SK-N-SH treated with all-trans-retinoic acid at 6 μM for 48 hours (cell line): ENCODE measurements around the gene SLC24A4.

Source experiments
- ATAC-seq: fragments of 200-7000 bp; cut with Tn5 transposase; 3 replicates; pipeline ENCODE4 v1.9.1; 2020; ENCODE audit warnings: mild to moderate bottlenecking, moderate library complexity
- ARNTL ChIP-seq: fragments of 450-650 bp; formaldehyde crosslinking; IDR thresholded peaks from 2 replicates; pipeline ENCODE4 v1.5.0; 2020; ENCODE audit warnings: low read depth, mild to moderate bottlenecking, moderate library complexity, borderline replicate concordance
- BACH2 ChIP-seq: fragments of 250-450 bp; sonication (Bioruptor Pico); IDR thresholded peaks from 2 replicates; pipeline ENCODE4 v1.9.0; 2021; ENCODE audit warnings: mild to moderate bottlenecking, borderline replicate concordance
- CSDC2 ChIP-seq: fragments of 250-450 bp; sonication (Bioruptor Pico); IDR thresholded peaks from 2 replicates; pipeline ENCODE4 v1.5.0; 2020; ENCODE audit warnings: mild to moderate bottlenecking, moderate library complexity
- ESRRG ChIP-seq: fragments of 250-450 bp; sonication (Bioruptor Pico); IDR thresholded peaks from 2 replicates; pipeline ENCODE4 v1.6.1; 2021; ENCODE audit warnings: mild to moderate bottlenecking
- GLIS3 ChIP-seq: fragments of 250-450 bp; sonication (Bioruptor Pico); IDR thresholded peaks from 2 replicates; pipeline ENCODE4 v1.5.0; 2020; ENCODE audit warnings: mild to moderate bottlenecking, moderate library complexity
- ISL1 ChIP-seq: fragments of 250-450 bp; sonication (Bioruptor Pico); IDR thresholded peaks from 2 replicates; pipeline ENCODE4 v2.1.2; 2022; ENCODE audit warnings: mild to moderate bottlenecking, moderate library complexity
- OSR1 ChIP-seq: fragments of 250-450 bp; sonication (Bioruptor Pico); IDR thresholded peaks from 2 replicates; pipeline ENCODE4 v1.8.0; 2022; ENCODE audit warnings: moderate library complexity, mild to moderate bottlenecking, inconsistent platforms
- POU6F1 ChIP-seq: fragments of 250-450 bp; sonication (Bioruptor Pico); IDR thresholded peaks from 2 replicates; pipeline ENCODE4 v1.8.0; 2021; ENCODE audit warnings: low read depth, mild to moderate bottlenecking, moderate library complexity, borderline replicate concordance
- PPARA ChIP-seq: fragments of 250-450 bp; sonication (Bioruptor Pico); IDR thresholded peaks from 2 replicates; pipeline ENCODE4 v1.5.0; 2020; ENCODE audit warnings: mild to moderate bottlenecking, borderline replicate concordance
- RARB ChIP-seq: fragments of 250-450 bp; sonication (Bioruptor Pico); IDR thresholded peaks from 2 replicates; pipeline ENCODE4 v1.8.0; 2021; ENCODE audit warnings: mild to moderate bottlenecking, moderate library complexity
- SNAI2 ChIP-seq: fragments of 250-450 bp; sonication (Bioruptor Pico); IDR thresholded peaks from 2 replicates; pipeline ENCODE4 v1.5.0; 2020; ENCODE audit warnings: mild to moderate bottlenecking, moderate library complexity
- TOX ChIP-seq: fragments of 250-450 bp; sonication (Bioruptor Pico); IDR thresholded peaks from 2 replicates; pipeline ENCODE4 v1.8.0; 2021; ENCODE audit warnings: mild to moderate bottlenecking, moderate library complexity, borderline replicate concordance
- ZC3H10 ChIP-seq: fragments of 250-450 bp; sonication (Bioruptor Pico); IDR thresholded peaks from 2 replicates; pipeline ENCODE4 v1.5.1; 2021; ENCODE audit warnings: mild to moderate bottlenecking, moderate library complexity
- ZFP3 ChIP-seq: fragments of 250-450 bp; sonication (Bioruptor Pico); IDR thresholded peaks from 2 replicates; pipeline ENCODE4 v1.5.0; 2020; ENCODE audit warnings: mild to moderate bottlenecking, moderate library complexity
- ZFP30 ChIP-seq: fragments of 450-650 bp; formaldehyde crosslinking; IDR thresholded peaks from 2 replicates; pipeline ENCODE4 v1.5.0; 2022; ENCODE audit warnings: mild to moderate bottlenecking, moderate library complexity
- ZNF565 ChIP-seq: fragments of 450-650 bp; formaldehyde crosslinking; conservative IDR thresholded peaks from 2 replicates; pipeline ENCODE4 v1.5.0; 2020; ENCODE audit warnings: low read depth, mild to moderate bottlenecking, moderate library complexity
- ZNF70 ChIP-seq: fragments of 450-650 bp; formaldehyde crosslinking; IDR thresholded peaks from 2 replicates; pipeline ENCODE4 v1.5.0; 2020; ENCODE audit warnings: mild to moderate bottlenecking, moderate library complexity
- ZNF8 ChIP-seq: fragments of 450-650 bp; formaldehyde crosslinking; IDR thresholded peaks from 2 replicates; pipeline ENCODE4 v1.5.0; 2020; ENCODE audit warnings: mild to moderate bottlenecking, moderate library complexity
- TF ChIP-seq, protein P1 (sequence below): fragments of 250-450 bp; sonication (Bioruptor Pico); IDR thresholded peaks from 2 replicates; pipeline ENCODE4 v1.8.0; 2020; ENCODE audit warnings: mild to moderate bottlenecking, moderate library complexity, borderline replicate concordance
- TF ChIP-seq, protein P2 (sequence below): fragments of 250-450 bp; sonication (Bioruptor Pico); IDR thresholded peaks from 2 replicates; pipeline ENCODE4 v1.5.1; 2020; ENCODE audit warnings: low read depth, mild to moderate bottlenecking, moderate library complexity
- TF ChIP-seq, protein P3 (sequence below): fragments of 250-450 bp; sonication (Bioruptor Pico); IDR thresholded peaks from 2 replicates; pipeline ENCODE4 v1.5.0; 2020; ENCODE audit warnings: mild to moderate bottlenecking, moderate library complexity
- TF ChIP-seq, protein P4 (sequence below): fragments of 250-450 bp; sonication (Bioruptor Pico); IDR thresholded peaks from 2 replicates; pipeline ENCODE4 v1.5.1; 2021; ENCODE audit warnings: mild to moderate bottlenecking, moderate library complexity

SLC24A4 gene

DNA sequence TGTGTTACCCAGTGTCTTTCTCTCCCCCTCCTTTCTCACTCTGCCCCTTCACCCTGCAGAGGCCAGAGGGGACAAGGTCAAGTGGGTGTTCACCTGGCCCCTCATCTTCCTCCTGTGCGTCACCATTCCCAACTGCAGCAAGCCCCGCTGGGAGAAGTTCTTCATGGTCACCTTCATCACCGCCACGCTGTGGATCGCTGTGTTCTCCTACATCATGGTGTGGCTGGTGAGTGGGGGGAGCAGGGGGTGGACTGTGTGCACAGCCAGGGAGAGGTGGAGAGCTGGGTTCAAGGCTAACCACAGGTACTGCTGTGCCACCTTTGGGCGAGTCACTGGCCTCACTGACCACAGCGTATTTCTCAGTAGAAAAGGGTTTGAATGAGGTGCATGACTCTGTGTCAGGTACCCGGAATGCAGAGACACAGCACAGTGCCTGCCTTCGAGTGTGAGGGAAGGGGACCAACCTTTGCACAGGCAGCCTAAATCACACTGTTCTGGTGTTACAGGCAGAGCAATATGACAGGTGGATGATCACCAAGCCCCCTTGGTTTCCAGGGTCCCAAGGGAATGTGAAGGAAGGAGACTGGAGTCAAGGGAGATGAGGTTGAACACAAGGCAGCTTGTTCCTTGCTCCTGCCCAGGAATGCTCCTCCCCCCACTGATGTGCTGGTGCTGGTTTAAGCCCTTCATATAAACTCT is 159.8 kb downstream of the SLC24A4 start:
- ATAC-seq = no peak
- TF ChIP-seq, protein P1, sequence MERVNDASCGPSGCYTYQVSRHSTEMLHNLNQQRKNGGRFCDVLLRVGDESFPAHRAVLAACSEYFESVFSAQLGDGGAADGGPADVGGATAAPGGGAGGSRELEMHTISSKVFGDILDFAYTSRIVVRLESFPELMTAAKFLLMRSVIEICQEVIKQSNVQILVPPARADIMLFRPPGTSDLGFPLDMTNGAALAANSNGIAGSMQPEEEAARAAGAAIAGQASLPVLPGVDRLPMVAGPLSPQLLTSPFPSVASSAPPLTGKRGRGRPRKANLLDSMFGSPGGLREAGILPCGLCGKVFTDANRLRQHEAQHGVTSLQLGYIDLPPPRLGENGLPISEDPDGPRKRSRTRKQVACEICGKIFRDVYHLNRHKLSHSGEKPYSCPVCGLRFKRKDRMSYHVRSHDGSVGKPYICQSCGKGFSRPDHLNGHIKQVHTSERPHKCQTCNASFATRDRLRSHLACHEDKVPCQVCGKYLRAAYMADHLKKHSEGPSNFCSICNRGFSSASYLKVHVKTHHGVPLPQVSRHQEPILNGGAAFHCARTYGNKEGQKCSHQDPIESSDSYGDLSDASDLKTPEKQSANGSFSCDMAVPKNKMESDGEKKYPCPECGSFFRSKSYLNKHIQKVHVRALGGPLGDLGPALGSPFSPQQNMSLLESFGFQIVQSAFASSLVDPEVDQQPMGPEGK (CRISPR knock-in tag) = no peak
- TF ChIP-seq ISL1 (CRISPR knock-in tag) = no peak
- TF ChIP-seq ZNF70 (CRISPR knock-in tag) = no peak
- TF ChIP-seq ESRRG (CRISPR knock-in tag) = no peak
- no peak for TF ChIP-seq ARNTL (CRISPR knock-in tag)
- no peak for TF ChIP-seq ZNF8 (CRISPR knock-in tag)
- TF ChIP-seq PPARA (CRISPR knock-in tag) = no peak
- no peak for TF ChIP-seq RARB (CRISPR knock-in tag)
- no peak for TF ChIP-seq BACH2 (CRISPR knock-in tag)

DNA sequence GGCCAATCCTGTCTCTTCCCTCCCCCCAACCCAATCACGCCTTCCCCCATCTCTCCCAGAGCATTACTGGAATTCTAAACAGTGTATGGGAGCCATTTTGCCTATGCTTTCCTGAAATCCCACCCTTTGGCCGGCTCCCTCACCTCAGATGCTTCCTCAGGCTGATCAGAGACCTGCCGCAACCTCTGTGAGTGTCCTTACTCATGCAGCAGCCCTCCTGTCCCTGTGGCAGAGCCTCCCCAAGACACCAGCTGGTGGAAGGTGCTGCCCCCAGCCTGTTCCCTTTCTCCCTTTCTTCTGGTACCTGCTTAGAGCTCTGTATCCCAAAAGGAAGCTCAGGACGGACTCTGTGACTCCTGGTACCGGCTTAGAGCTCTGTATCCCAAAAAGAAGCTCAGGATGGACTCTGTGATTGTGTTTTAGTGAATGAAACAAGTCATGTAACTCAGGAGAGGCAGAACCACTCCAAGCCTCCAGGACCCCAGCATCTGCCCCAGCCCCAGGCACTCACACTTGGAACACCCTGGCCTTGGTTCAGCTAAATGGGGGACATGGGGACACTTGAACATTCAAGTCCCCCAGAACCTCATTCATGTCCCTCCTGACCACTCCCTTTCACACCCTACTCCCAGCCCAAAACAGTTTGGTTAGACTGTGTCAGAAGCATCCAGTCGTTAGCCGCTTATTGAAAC is 161.3 kb downstream of the SLC24A4 start:
- ATAC-seq = no peak

GRCh38 chr14:92486881-92487280 is 163.9 kb downstream of the SLC24A4 start:
- peak; percentile 37; the same call in 2 of the 3 replicates for ATAC-seq
- TF ChIP-seq ZNF70 (CRISPR knock-in tag) (no peak), ZFP3 (no peak), SNAI2 (CRISPR knock-in tag) (no peak), ZC3H10 (CRISPR knock-in tag) (no peak), ARNTL (CRISPR knock-in tag) (no peak), GLIS3 (CRISPR knock-in tag) (no peak), ESRRG (CRISPR knock-in tag) (no peak), PPARA (CRISPR knock-in tag) (no peak), TOX (CRISPR knock-in tag) (no peak), OSR1 (no peak), RARB (CRISPR knock-in tag) (no peak), ZFP30 (CRISPR knock-in tag) (no peak), CSDC2 (CRISPR knock-in tag) (no peak), ZNF565 (no peak), BACH2 (CRISPR knock-in tag) (no peak), POU6F1 (no peak), ISL1 (CRISPR knock-in tag) (no peak)
- TF ChIP-seq, protein P2, sequence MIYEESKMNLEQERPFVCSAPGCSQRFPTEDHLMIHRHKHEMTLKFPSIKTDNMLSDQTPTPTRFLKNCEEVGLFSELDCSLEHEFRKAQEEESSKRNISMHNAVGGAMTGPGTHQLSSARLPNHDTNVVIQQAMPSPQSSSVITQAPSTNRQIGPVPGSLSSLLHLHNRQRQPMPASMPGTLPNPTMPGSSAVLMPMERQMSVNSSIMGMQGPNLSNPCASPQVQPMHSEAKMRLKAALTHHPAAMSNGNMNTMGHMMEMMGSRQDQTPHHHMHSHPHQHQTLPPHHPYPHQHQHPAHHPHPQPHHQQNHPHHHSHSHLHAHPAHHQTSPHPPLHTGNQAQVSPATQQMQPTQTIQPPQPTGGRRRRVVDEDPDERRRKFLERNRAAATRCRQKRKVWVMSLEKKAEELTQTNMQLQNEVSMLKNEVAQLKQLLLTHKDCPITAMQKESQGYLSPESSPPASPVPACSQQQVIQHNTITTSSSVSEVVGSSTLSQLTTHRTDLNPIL (CRISPR knock-in tag) = no peak
- TF ChIP-seq, protein P3, sequence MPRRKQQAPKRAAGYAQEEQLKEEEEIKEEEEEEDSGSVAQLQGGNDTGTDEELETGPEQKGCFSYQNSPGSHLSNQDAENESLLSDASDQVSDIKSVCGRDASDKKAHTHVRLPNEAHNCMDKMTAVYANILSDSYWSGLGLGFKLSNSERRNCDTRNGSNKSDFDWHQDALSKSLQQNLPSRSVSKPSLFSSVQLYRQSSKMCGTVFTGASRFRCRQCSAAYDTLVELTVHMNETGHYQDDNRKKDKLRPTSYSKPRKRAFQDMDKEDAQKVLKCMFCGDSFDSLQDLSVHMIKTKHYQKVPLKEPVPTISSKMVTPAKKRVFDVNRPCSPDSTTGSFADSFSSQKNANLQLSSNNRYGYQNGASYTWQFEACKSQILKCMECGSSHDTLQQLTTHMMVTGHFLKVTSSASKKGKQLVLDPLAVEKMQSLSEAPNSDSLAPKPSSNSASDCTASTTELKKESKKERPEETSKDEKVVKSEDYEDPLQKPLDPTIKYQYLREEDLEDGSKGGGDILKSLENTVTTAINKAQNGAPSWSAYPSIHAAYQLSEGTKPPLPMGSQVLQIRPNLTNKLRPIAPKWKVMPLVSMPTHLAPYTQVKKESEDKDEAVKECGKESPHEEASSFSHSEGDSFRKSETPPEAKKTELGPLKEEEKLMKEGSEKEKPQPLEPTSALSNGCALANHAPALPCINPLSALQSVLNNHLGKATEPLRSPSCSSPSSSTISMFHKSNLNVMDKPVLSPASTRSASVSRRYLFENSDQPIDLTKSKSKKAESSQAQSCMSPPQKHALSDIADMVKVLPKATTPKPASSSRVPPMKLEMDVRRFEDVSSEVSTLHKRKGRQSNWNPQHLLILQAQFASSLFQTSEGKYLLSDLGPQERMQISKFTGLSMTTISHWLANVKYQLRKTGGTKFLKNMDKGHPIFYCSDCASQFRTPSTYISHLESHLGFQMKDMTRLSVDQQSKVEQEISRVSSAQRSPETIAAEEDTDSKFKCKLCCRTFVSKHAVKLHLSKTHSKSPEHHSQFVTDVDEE (CRISPR knock-in tag) = no peak
- TF ChIP-seq, protein P4, sequence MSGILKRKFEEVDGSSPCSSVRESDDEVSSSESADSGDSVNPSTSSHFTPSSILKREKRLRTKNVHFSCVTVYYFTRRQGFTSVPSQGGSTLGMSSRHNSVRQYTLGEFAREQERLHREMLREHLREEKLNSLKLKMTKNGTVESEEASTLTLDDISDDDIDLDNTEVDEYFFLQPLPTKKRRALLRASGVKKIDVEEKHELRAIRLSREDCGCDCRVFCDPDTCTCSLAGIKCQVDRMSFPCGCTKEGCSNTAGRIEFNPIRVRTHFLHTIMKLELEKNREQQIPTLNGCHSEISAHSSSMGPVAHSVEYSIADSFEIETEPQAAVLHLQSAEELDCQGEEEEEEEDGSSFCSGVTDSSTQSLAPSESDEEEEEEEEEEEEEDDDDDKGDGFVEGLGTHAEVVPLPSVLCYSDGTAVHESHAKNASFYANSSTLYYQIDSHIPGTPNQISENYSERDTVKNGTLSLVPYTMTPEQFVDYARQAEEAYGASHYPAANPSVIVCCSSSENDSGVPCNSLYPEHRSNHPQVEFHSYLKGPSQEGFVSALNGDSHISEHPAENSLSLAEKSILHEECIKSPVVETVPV (CRISPR knock-in tag) = no peak

More for the DNA sequence above, 161.3 kb downstream of the SLC24A4 start:
- TF ChIP-seq OSR1 = no peak
- TF ChIP-seq ZC3H10 (CRISPR knock-in tag) = no peak
- TF ChIP-seq ZFP30 (CRISPR knock-in tag) = no peak
- TF ChIP-seq, protein P2 (CRISPR knock-in tag) = no peak
